Activated CD8-positive, alpha-beta T cell treated with anti-CD3 and anti-CD28 coated beads, Interleukin-2, amount 10 ng/mL, durations not matched to agents 7 days and 5 days (primary cell): Measurements from ENCODE around the gene NPFF. TPM values are rescaled to one million over a fixed set of nuclear protein-coding genes. Genes with fewer than 3 reads are reported as not detected.

Source experiments
- total RNA-seq, 2 experiments: library from RNA; stranded (reverse); gene quantifications; one replicate each; pipeline ENCODE4 v1.2.3, GENCODE V29; 2021

The NPFF gene
- total RNA-seq, 2 experiments from 2014 or later = not detected

Other genes with a start within 250 kb of the NPFF start
- gene ESPL1, start 239.2 kb downstream of the NPFF start, total RNA-seq = 100 to 1,000 TPM; 126 TPM
- 100 to 1,000 TPM; 292 to 307 TPM for gene PFDN5, start 211.9 kb downstream of the NPFF start, total RNA-seq
- 10 to 100 TPM; 55.6 to 56.9 TPM for gene MYG1, start 207.8 kb downstream of the NPFF start, total RNA-seq
- gene AAAS, start 185.9 kb downstream of the NPFF start, total RNA-seq = 10 to 100 TPM; 67.5 to 67.9 TPM
- gene SP7, start 171.1 kb downstream of the NPFF start, total RNA-seq = not detected
- gene SP1, start 127.3 kb downstream of the NPFF start, total RNA-seq = 10 to 100 TPM; 72.2 to 76.5 TPM
- gene AMHR2, start 83.6 kb downstream of the NPFF start, total RNA-seq = not detected
- 100 to 1,000 TPM; 220 TPM for gene PRR13, start 65.8 kb downstream of the NPFF start, total RNA-seq
- gene PCBP2, start 55.4 kb downstream of the NPFF start, total RNA-seq = 100 to 1,000 TPM; 813 to 836 TPM
- 10 to 100 TPM; 22.7 to 22.9 TPM for gene MAP3K12, start 8.0 kb downstream of the NPFF start, total RNA-seq
- 10 to 100 TPM; 30.3 to 36.9 TPM for gene TARBP2, start 6.2 kb downstream of the NPFF start, total RNA-seq
- 10 to 100 TPM; 27.7 to 28.7 TPM for gene ATF7, start 118.9 kb upstream of the NPFF start, total RNA-seq
- 100 to 1,000 TPM; 241 to 247 TPM for gene ATP5MC2, start 168.6 kb upstream of the NPFF start, total RNA-seq
- 10 to 100 TPM; 23.8 to 27.9 TPM for gene CALCOCO1, start 220.0 kb upstream of the NPFF start, total RNA-seq
- gene CISTR, start 244.5 kb upstream of the NPFF start, total RNA-seq = not detected